ENCODE data around the gene COL20A1.

Gene COL20A1

GRCh38 chr20:63347081-63347741 is 54.2 kb downstream of the COL20A1 start:
- FAIRE-seq = no peak

DNA sequence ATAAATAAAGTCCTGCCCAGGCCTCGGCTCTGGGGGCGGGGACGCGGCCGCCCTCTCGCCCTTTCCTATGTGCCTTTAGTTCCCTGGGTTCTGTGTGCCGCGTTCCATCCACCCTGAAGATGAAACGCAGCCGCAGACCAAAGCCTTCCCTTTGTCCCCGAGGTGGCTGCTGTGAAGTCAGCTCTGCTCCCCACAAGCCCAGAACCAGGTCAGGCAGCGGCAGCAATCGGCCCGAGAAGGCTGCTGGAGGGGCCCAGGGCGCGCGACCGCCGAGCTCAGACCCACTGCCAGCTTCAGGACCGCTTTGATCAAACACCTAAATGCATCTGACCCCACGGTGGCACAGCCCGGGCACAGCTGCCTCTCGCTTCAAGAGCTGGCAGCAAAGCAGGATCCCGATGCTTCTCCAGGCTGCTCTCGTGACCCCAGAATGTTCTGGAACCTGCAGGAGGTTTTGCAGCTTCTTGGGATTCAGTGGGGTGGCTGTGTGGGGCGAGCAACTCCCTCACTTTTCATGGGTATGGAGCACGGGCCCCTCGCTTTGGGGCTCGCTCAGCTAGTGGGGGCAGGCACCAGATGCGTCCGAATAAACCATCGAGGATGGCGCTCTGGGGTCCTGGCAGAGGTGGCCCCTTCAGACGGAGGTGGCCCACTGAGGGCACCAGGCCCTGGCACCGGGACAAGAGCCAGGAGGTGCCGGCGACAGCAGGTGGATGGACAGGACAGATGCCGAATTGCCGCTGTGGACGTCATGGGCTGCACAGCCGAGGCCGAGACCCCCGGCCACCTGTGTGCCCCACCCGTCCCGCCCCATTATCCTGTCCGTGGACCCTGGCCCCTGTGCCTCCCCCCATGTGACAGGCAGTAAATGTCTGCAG is 55.2 kb downstream of the COL20A1 start:
- DNase-seq (ENCODE audit: low spot score) (no peak), FAIRE-seq (no peak)

More at GRCh38 chr20:63347081-63347741, 54.2 kb downstream of the COL20A1 start:
- no peak for DNase-seq (ENCODE audit: low spot score)

GRCh38 chr20:63348828-63349515 is 56.0 kb downstream of the COL20A1 start:
- FAIRE-seq = no peak

GRCh38 chr20:63349516-63349895 is 56.5 kb downstream of the COL20A1 start:
- no peak for DNase-seq (ENCODE audit: low spot score)
- FAIRE-seq = no peak

More at GRCh38 chr20:63348828-63349515, 56.0 kb downstream of the COL20A1 start:
- no peak for DNase-seq (ENCODE audit: low spot score)

- no peak for FAIRE-seq
- DNase-seq (ENCODE audit: low spot score) = no peak
Measured at GRCh38 chr20:63350196-63350595, 57.2 kb downstream of the COL20A1 start.

- no peak for FAIRE-seq
- DNase-seq (ENCODE audit: low spot score) = no peak
Measured at GRCh38 chr20:63350597-63351325, 57.8 kb downstream of the COL20A1 start.

DNA sequence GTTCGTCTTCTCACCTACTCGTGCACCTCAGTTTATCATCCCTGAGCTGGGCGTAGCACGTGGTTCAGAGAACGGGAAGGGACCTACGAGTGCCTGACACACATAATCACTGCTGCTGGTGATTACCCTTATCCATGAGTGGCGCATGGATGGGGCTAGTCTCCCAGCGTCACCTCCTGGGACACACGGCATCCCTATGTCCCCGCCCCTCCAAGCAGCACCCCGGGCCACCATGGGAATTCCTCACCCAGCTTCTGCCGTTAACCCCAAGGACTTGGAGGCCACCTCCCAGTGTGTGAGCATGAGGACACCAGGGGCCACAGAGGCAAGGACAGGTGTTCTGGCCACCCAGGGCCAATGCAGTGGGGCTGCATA is 58.3 kb downstream of the COL20A1 start:
- DNase-seq (ENCODE audit: low spot score) (no peak), FAIRE-seq (no peak)

DNA sequence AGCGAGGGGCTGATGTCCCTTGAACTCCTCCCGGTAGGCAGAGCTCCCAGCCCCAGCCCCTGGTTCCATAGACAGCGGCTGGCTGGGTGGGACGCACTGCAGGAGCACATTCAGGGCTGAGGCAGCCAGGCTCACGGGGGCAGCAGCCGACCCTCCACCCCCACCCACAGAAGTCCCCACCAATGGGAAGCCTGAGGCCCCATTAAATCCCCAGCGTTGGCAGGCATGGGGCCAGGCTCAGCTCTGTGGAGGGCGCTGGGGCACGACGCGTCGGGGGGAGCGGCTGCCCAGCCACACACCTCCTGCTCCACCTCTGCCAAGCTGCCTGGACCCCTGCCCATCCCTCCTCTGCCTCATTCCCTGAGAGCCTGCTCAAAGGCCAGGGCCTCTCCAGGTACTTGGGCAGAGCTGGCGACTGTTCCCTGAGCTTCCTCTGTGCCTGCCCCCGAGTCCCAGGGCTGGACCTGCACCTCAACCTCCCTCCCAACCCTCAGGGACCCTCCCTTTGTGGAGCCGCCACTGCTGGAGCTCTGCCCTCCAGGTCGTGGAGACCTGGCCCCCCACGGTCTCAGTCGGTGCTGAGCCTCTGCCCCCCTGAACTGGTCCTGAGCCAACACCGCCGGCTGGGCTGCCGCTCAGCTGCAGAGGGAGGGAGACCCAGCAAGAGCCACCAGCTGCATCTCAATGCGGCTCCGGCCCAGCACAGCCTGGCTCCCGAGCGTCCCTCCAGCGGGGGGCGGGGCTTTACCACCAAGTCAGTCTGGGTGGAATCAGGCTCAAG is 59.0 kb downstream of the COL20A1 start:
- FAIRE-seq = no peak
- DNase-seq (ENCODE audit: low spot score) = no peak

DNA sequence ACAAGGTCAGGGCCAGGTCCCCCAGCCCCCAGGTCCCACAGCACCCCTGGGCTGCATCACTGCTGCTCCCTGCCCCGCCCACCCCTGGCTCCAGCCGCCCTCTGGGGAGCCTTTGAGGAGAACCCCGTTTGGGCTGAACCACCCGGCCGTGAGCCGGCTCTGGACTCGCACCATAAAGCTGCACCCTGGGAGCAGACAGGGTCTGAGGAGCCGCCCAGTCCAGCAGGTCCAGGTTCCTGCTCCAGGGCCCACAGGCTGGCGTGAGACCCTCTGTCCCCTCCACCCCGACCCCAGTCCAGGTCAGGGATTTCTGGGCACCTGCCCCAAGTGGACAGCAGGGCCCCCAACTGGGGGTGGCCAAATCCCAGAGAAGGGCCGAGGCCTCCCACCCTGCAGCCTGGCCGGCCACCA is 59.8 kb downstream of the COL20A1 start:
- FAIRE-seq (no peak), DNase-seq (ENCODE audit: low spot score) (no peak)

- FAIRE-seq (no peak), DNase-seq (ENCODE audit: low spot score) (no peak)
Measured at GRCh38 chr20:63354636-63355350, 61.8 kb downstream of the COL20A1 start.

- FAIRE-seq (no peak), DNase-seq (ENCODE audit: low spot score) (no peak)
Measured at GRCh38 chr20:63355781-63356295, 62.9 kb downstream of the COL20A1 start.

- DNase-seq (ENCODE audit: low spot score) = no peak
- no peak for FAIRE-seq
Measured at GRCh38 chr20:63356511-63356910, 63.5 kb downstream of the COL20A1 start.

DNA sequence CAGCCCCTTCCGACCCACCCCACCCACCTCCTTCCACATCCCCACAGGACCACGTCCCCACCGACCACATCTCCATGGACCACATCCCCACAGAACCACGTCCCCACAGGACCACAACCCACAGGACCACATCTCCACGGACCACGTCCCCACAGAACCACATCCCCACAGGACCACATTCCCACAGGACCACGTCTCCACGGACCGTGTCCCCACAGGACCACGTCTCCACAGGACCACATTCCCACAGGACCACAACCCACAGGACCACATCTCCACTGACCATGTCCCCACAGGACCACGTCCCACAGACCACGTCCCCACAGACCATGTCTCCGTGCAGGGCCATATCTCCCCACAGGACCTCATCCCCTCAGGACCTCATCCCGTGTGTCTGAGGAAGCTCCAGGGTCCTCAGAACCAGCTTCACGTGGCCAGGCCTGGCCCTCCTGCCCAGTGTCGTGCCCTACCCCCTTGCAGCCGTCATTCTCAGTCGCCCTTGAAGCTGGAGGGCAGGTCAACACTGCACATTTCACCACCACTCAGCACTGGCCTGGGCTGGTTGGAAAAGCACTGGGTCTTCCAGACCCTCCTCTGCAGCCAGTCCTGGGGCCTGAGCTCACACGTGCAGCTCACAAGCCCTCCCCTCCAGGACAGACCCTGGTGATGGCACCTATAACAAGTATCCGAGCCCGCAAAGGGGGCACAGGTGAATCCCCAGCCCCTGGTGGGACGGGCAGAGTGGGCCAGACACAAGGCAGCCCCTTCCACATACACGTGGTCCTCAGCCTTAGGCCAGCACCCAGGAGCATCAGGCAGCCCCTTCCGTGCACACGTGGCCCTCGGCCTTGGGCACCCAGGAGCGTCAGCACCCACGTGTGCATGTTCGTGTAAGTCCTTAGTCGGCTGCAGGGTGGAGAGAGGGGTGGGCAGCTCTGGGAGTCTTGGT is 64.2 kb downstream of the COL20A1 start:
- DNase-seq (ENCODE audit: low spot score) (no peak), FAIRE-seq (no peak)

- DNase-seq (ENCODE audit: low spot score) = no peak
- FAIRE-seq = no peak
Measured at GRCh38 chr20:63357921-63358905, 65.2 kb downstream of the COL20A1 start.

DNA sequence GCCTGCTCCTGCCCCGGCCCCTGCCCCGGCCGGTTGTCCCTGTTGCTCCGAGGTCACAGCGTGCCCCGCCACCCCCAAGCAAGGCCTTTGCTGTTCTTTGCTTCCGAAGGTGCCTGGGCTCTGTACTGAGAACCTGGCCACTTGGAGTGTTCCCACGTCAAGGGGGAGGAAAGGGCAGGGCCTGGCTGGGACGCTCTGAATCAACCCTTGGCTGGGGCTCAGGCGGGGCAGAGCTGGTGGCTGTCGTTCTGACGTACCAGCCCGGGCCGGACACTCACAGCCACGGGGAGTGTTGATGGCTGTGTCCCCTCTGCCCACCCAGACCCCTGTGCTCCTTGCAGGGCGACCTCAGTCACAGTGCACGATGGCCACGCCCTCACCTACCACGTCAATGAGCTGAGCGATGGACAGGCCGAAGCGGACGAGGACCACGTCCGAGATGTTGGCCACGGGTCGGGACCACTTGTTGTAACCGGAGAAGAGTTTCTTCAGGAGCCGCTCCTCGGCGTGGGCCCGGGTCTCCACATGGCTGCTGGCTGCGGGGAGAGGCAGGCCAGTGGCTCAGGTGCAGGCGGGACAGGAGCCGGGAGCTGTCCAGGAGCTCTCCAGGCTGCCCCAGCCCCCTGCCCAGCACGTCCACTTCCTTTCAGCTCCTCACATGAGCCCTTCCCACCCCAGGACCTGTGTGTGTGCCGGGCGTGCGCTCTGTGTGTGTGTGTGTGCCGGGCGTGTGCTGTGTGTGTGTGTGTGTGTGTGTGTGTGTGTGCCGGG is 66.4 kb downstream of the COL20A1 start:
- no peak for FAIRE-seq
- no peak for DNase-seq (ENCODE audit: low spot score)

GRCh38 chr20:63359937-63360849 is 67.2 kb downstream of the COL20A1 start:
- FAIRE-seq = no peak
- no peak for DNase-seq (ENCODE audit: low spot score)
